ENCODE data around the gene TRPC4AP.

The TRPC4AP gene

GRCh38 chr20:35001596-35002362, 90.8 kb downstream of the TRPC4AP start:
- no peak overlapping the region for H3K9ac ChIP-seq (ENCODE audit: low read length)
- H3K9me3 ChIP-seq (replicated peaks; ENCODE audit: insufficient read depth, low read length), result no peaks in the 10 kb centered on the region
- H3K27me3 ChIP-seq (replicated peaks; ENCODE audit: insufficient read depth, low read length), result no peaks in the 10 kb centered on the region
- H3K9me2 ChIP-seq (replicated peaks; ENCODE audit: insufficient read depth, low read length), result no peaks in the 10 kb centered on the region
- no peak overlapping the region for H3K4me3 ChIP-seq (ENCODE audit: low read length)
- TF ChIP-seq EZH2phosphoT487 (IDR thresholded peaks at IDR 0.05; ENCODE audit: low read length) (no peak), CTCF (IDR thresholded peaks at IDR 0.05; ENCODE audit: low read length) (peak; percentile 21; the same call in 1 of the 2 replicates), EZH2 (optimal IDR thresholded peaks at IDR 0.05; ENCODE audit: low read depth, low read length) (no peak)
- H3K36me3 ChIP-seq (replicated peaks; ENCODE audit: insufficient read depth, low read length), result no peaks in the 10 kb centered on the region
- no peaks in the 10 kb centered on the region for H3K4me1 ChIP-seq (ENCODE audit: low read length)
- no peaks in the 10 kb centered on the region for H4K20me1 ChIP-seq (ENCODE audit: insufficient read depth, low read length)
- H3K27ac ChIP-seq (ENCODE audit: low read length), result no peak overlapping the region
- DNase-seq, result no peak
- H2AFZ ChIP-seq (ENCODE audit: low read length), result no peak overlapping the region
- H3K79me2 ChIP-seq (ENCODE audit: low read length), result no peaks in the 10 kb centered on the region
- no peak overlapping the region for H3K4me2 ChIP-seq (ENCODE audit: low read depth, low read length)
- H3F3A ChIP-seq (ENCODE audit: insufficient read depth, low read length), result no peaks in the 10 kb centered on the region

- no peak for TF ChIP-seq EZH2phosphoT487 (IDR thresholded peaks at IDR 0.05; ENCODE audit: low read length)
- TF ChIP-seq EZH2 (optimal IDR thresholded peaks at IDR 0.05; ENCODE audit: low read depth, low read length), result no peak
- no peak for TF ChIP-seq CTCF (IDR thresholded peaks at IDR 0.05; ENCODE audit: low read length)
- Histone ChIP-seq H3K4me2 (ENCODE audit: low read depth, low read length) (no peak overlapping the region), H3K4me1 (ENCODE audit: low read length) (no peaks in the 10 kb centered on the region), H3F3A (ENCODE audit: insufficient read depth, low read length) (no peaks in the 10 kb centered on the region), H4K20me1 (ENCODE audit: insufficient read depth, low read length) (no peaks in the 10 kb centered on the region), H3K9me2 (replicated peaks; ENCODE audit: insufficient read depth, low read length) (no peaks in the 10 kb centered on the region), H3K27me3 (replicated peaks; ENCODE audit: insufficient read depth, low read length) (no peaks in the 10 kb centered on the region), H3K9ac (ENCODE audit: low read length) (no peak overlapping the region), H2AFZ (ENCODE audit: low read length) (no peak overlapping the region), H3K36me3 (replicated peaks; ENCODE audit: insufficient read depth, low read length) (no peaks in the 10 kb centered on the region), H3K9me3 (replicated peaks; ENCODE audit: insufficient read depth, low read length) (no peaks in the 10 kb centered on the region), H3K27ac (ENCODE audit: low read length) (no peak overlapping the region), H3K79me2 (ENCODE audit: low read length) (no peaks in the 10 kb centered on the region), H3K4me3 (ENCODE audit: low read length) (no peak overlapping the region)
- DNase-seq, result no peak
Observed at GRCh38 chr20:35000922-35001595, 91.5 kb downstream of the TRPC4AP start.

- DNase-seq, result no peak
- Histone ChIP-seq H3K4me3 (ENCODE audit: low read length) (no peak overlapping the region), H3K9ac (ENCODE audit: low read length) (no peak overlapping the region), H3K4me2 (ENCODE audit: low read depth, low read length) (no peak overlapping the region), H3K9me3 (replicated peaks; ENCODE audit: insufficient read depth, low read length) (no peaks in the 10 kb centered on the region), H3F3A (ENCODE audit: insufficient read depth, low read length) (no peaks in the 10 kb centered on the region), H3K27ac (ENCODE audit: low read length) (no peak overlapping the region), H3K36me3 (replicated peaks; ENCODE audit: insufficient read depth, low read length) (no peaks in the 10 kb centered on the region), H4K20me1 (ENCODE audit: insufficient read depth, low read length) (no peaks in the 10 kb centered on the region), H3K27me3 (replicated peaks; ENCODE audit: insufficient read depth, low read length) (no peaks in the 10 kb centered on the region), H3K79me2 (ENCODE audit: low read length) (no peaks in the 10 kb centered on the region), H2AFZ (ENCODE audit: low read length) (no peak overlapping the region), H3K9me2 (replicated peaks; ENCODE audit: insufficient read depth, low read length) (no peaks in the 10 kb centered on the region), H3K4me1 (ENCODE audit: low read length) (no peaks in the 10 kb centered on the region)
- TF ChIP-seq CTCF (IDR thresholded peaks at IDR 0.05; ENCODE audit: low read length), result no peak
- TF ChIP-seq EZH2 (optimal IDR thresholded peaks at IDR 0.05; ENCODE audit: low read depth, low read length), result no peak
- TF ChIP-seq EZH2phosphoT487 (IDR thresholded peaks at IDR 0.05; ENCODE audit: low read length), result no peak
Observed at GRCh38 chr20:35000311-35000921, 92.2 kb downstream of the TRPC4AP start.
